ENCODE data around the gene TAP1. TPM values are rescaled to one million over a fixed set of nuclear protein-coding genes. Genes with fewer than 3 reads are reported as not detected.

TAP1 gene
- total and polyA plus RNA-seq, 7 experiments from 2014 or later = 92.1 to 500 (median 121) TPM

DNA sequence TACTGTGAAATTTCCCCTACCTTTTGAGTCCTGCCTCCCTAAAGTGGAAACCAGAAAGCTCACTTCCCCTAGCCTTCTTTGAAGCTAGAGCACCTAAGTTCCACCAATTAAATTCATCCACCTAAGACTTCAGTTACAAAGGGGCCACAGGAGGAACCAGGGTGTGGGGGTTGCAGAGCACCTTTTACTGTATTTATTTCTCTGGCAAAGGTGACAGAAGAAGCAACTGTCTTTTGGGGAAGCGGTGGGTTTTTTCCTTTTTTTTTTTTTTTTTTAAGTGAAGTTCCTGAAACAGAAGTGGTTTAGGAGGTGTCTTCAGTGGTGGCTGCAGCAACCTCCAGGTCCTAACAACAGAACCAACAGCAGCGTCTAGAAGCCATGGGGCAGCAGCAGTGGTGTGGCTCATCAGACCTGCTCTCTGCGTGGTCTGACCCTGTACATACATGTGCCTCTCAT is 13.5 kb upstream of the TAP1 start:
- ChIA-PET CTCF (interaction anchor here (1.0 to 10.1 kb wide), 12 partner anchors 10 to 453 kb away, joined by 3 to 177 read pairs (median 12); partner anchors contain the start of genes PSMB8, PSMB9, TAP1 and TAP2), POLR2A (interaction anchor here (0.6 to 7.5 kb wide), 12 partner anchors 8 to 143 kb away, joined by 3 to 99 read pairs (median 5); partner anchors contain the start of genes BRD2, PSMB8, PSMB9 and TAP1)
- Histone ChIP-seq H3K36me3 (ENCODE audit: control insufficient read depth in 2 of 3, insufficient read depth in 3 of 3, low read length in 3 of 3) (no peaks in the 10 kb centered on the region), H3K27me3 (ENCODE audit: control insufficient read depth in 2 of 2, insufficient read depth in 2 of 2, low read length in 2 of 2) (no peaks in the 10 kb centered on the region), H3K9me3 (ENCODE audit: control insufficient read depth in 2 of 3, low read length in 3 of 3) (no peaks in the 10 kb centered on the region), H3K4me3 (ENCODE audit: low read length) (peak overlapping the region; percentile 15), H3K27ac (ENCODE audit: low read depth, low read length) (peak overlapping the region; percentile 64), H3K4me1 (ENCODE audit: control insufficient read depth in 2 of 2, insufficient read depth in 2 of 2, low read length in 2 of 2) (peaks cover 4 to 20% of the 10 kb centered on the region in 2 donors)
- DNase-seq = peak in 6 of 9 donors; percentile 27 to 59 (median 30)
- Mint-ChIP-seq H3K4me3 (peak overlapping the region; percentile 46 to 83 (median 68)), H3K4me1 (peaks cover 20 to 36% (median 35%) of the 10 kb centered on the region in 7 donors), H3K27ac (peak overlapping the region; percentile 48 to 94 (median 83)), H3K27me3 (peaks cover 0 to 4% (median 0%) of the 10 kb centered on the region in 5 donors), H3K9me3 (peaks cover 0 to 5% (median 0%) of the 10 kb centered on the region in 11 donors), H3K36me3 (peaks cover 0 to 19% (median 0%) of the 10 kb centered on the region in 5 donors)
- ATAC-seq = peak; percentile 67
- intact Hi-C loops (cut with micrococcal nuclease) = loop anchor here in 1 of 2 donors (5.0 kb wide), 1 partner anchor 455 kb away; no protein-coding TSS in a partner anchor

DNA sequence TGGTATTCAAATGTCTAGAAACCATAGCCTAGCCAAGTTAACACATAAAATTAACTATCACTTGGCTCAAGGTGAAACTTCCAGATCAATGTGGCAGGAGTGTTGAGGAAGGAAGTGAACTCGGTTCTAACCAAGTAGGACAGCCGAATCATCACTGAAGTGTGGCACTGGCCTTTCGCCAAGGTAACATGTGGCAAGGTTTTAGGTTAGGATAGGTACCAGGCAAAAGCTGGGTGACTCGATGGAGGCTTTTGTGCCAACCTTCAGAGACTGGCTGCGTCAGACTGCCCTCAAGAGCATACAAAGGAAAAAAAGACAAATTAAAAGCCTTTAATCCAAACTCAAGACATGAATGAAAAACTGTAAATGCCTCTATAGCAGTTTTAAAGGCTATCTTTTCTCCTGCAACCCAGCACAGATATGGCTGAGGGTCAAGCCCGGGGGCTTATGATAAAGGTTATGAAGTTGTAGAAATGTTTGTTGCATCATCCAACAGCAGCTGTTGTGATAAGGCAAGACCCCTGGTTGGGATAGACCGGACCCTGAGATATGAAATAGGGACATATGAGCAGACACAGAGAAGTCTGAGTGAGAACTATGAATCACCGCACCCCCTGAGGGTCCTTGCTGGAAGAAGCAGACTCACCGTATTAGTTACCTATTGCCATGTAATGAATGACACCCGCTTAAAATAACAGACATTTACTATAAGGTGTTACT is 12.4 kb upstream of the TAP1 start:
- H3K27me3 Mint-ChIP-seq = no peaks in the 10 kb centered on the region

DNA sequence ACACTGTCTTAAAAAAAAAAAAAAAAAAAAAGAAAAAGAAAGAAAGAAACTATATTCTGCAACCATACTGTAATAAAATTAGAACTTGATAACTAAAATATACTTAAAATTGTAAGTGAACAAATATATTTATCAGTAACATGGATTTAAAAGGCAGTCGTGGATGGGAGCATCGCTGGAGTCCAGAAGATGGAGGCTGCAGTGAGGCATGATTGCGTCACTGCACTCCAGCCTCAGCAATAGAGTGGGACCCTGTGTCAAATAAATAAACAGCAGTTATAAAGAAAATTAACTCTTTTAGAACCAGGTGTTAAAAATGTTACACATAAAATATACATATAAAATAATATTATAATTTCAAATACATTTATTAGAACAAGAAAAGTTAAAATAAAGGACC is 9.2 kb upstream of the TAP1 start:
- ATAC-seq (no peak), DNase-seq (no peak)
- no peaks in the 10 kb centered on the region for H3K9me3 ChIP-seq (ENCODE audit: control insufficient read depth in 2 of 3, low read length in 3 of 3)
- no peak overlapping the region for H3K27ac ChIP-seq (ENCODE audit: low read depth, low read length)
- H3K27me3 Mint-ChIP-seq = no peaks in the 10 kb centered on the region
- intact Hi-C loops (cut with micrococcal nuclease) = no loop called here
- H3K27ac Mint-ChIP-seq = peak overlapping the region in 1 of 9 donors; percentile 13
- H3K4me3 Mint-ChIP-seq = no peak overlapping the region
- ChIA-PET CTCF (interaction anchor here (1.8 to 10.1 kb wide), 2 partner anchors 8 to 23 kb away, joined by 5 to 177 read pairs; partner anchors contain the start of gene TAP2), POLR2A (interaction anchor here (0.6 to 7.5 kb wide), 5 partner anchors 12 to 106 kb away, joined by 3 to 99 read pairs (median 3); partner anchors contain the start of genes PSMB8 and TAP2)
- no peaks in the 10 kb centered on the region for H3K27me3 ChIP-seq (ENCODE audit: control insufficient read depth in 2 of 2, insufficient read depth in 2 of 2, low read length in 2 of 2)
- H3K36me3 ChIP-seq (ENCODE audit: control insufficient read depth in 2 of 3, insufficient read depth in 3 of 3, low read length in 3 of 3) = peaks cover 11 to 36% (median 24%) of the 10 kb centered on the region in 3 experiments
- peaks cover 29 to 57% (median 52%) of the 10 kb centered on the region in 7 donors for H3K4me1 Mint-ChIP-seq
- peaks cover 9 to 36% (median 21%) of the 10 kb centered on the region in 5 donors for H3K36me3 Mint-ChIP-seq
- no peaks in the 10 kb centered on the region for H3K9me3 Mint-ChIP-seq
- no peak overlapping the region for H3K4me3 ChIP-seq (ENCODE audit: low read length)
- H3K4me1 ChIP-seq (ENCODE audit: control insufficient read depth in 2 of 2, insufficient read depth in 2 of 2, low read length in 2 of 2) = peaks cover 5 to 14% of the 10 kb centered on the region in 2 donors

More for the DNA sequence above, 12.4 kb upstream of the TAP1 start:
- peaks cover 0 to 2% (median 0%) of the 10 kb centered on the region in 11 donors for H3K9me3 Mint-ChIP-seq
- peaks cover 0 to 5% (median 0%) of the 10 kb centered on the region in 3 experiments for H3K36me3 ChIP-seq (ENCODE audit: control insufficient read depth in 2 of 3, insufficient read depth in 3 of 3, low read length in 3 of 3)
- peak overlapping the region; percentile 67 to 94 (median 78) for H3K27ac Mint-ChIP-seq
- ChIA-PET CTCF (interaction anchor here (10.1 kb wide), 1 partner anchor 26 kb away, joined by 177 read pairs; the partner anchor contains the start of gene TAP2), POLR2A (interaction anchor here (1.2 to 7.5 kb wide), 4 partner anchors 11 to 27 kb away, joined by 3 to 99 read pairs (median 76); partner anchors contain the start of genes PSMB8, PSMB9, TAP1 and TAP2)
- peaks cover 21 to 40% (median 36%) of the 10 kb centered on the region in 7 donors for H3K4me1 Mint-ChIP-seq
- H3K4me1 ChIP-seq (ENCODE audit: control insufficient read depth in 2 of 2, insufficient read depth in 2 of 2, low read length in 2 of 2) = peaks cover 4 to 20% of the 10 kb centered on the region in 2 donors
- H3K4me3 Mint-ChIP-seq = peak overlapping the region in 3 of 10 donors; percentile 20 to 45 (median 26)
- no peaks in the 10 kb centered on the region for H3K27me3 ChIP-seq (ENCODE audit: control insufficient read depth in 2 of 2, insufficient read depth in 2 of 2, low read length in 2 of 2)
- intact Hi-C loops (cut with micrococcal nuclease) = loop anchor here in 1 of 2 donors (5.0 kb wide), 1 partner anchor 454 kb away; no protein-coding TSS in a partner anchor
- DNase-seq = no peak
- ATAC-seq = no peak
- H3K9me3 ChIP-seq (ENCODE audit: control insufficient read depth in 2 of 3, low read length in 3 of 3) = no peaks in the 10 kb centered on the region
- H3K36me3 Mint-ChIP-seq = peaks cover 2 to 21% (median 2%) of the 10 kb centered on the region in 5 donors
- peak overlapping the region; percentile 64 for H3K27ac ChIP-seq (ENCODE audit: low read depth, low read length)
- H3K4me3 ChIP-seq (ENCODE audit: low read length) = no peak overlapping the region

DNA sequence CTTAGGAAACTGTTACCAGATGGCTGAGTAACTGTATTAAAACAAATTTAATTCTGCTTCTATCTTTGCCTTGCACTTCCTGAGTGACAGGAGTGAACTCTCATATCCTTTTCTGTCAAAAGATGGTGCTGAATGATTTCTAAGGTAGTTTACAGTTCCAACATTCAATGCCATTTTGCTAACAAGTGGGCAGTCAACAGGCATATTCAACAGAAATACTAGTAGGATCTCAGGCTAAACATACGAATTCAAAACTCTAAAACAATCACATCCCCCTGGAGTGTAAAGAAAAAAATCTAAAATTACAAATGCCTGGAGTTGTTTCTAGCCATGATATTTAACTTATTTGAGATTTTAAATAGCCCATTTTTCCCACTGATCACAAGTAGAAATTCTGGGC is 7.2 kb upstream of the TAP1 start:
- no peak overlapping the region for H3K4me3 Mint-ChIP-seq
- no peaks in the 10 kb centered on the region for H3K9me3 Mint-ChIP-seq
- H3K27ac Mint-ChIP-seq = peak overlapping the region; percentile 0 to 79 (median 30)
- CTCF ChIA-PET = no interaction called here
- H3K27ac ChIP-seq (ENCODE audit: low read depth, low read length) = peak overlapping the region; percentile 11
- H3K27me3 ChIP-seq (ENCODE audit: control insufficient read depth in 2 of 2, insufficient read depth in 2 of 2, low read length in 2 of 2) = no peaks in the 10 kb centered on the region
- DNase-seq = no peak
- peaks cover 26 to 54% (median 50%) of the 10 kb centered on the region in 7 donors for H3K4me1 Mint-ChIP-seq
- no peak overlapping the region for H3K4me3 ChIP-seq (ENCODE audit: low read length)
- no peaks in the 10 kb centered on the region for H3K9me3 ChIP-seq (ENCODE audit: control insufficient read depth in 2 of 3, low read length in 3 of 3)
- H3K36me3 Mint-ChIP-seq = peaks cover 16 to 52% (median 36%) of the 10 kb centered on the region in 5 donors
- POLR2A ChIA-PET = interaction anchor here (9.5 kb wide), 1 partner anchor 19 kb away, joined by 662 read pairs; the partner anchor contains the start of genes PSMB8 and TAP2
- intact Hi-C loops (cut with micrococcal nuclease) = no loop called here
- H3K4me1 ChIP-seq (ENCODE audit: control insufficient read depth in 2 of 2, insufficient read depth in 2 of 2, low read length in 2 of 2) = peaks cover 7 to 21% of the 10 kb centered on the region in 2 donors
- no peak for ATAC-seq
- H3K27me3 Mint-ChIP-seq = no peaks in the 10 kb centered on the region
- peaks cover 23 to 47% (median 33%) of the 10 kb centered on the region in 3 experiments for H3K36me3 ChIP-seq (ENCODE audit: control insufficient read depth in 2 of 3, insufficient read depth in 3 of 3, low read length in 3 of 3)

DNA sequence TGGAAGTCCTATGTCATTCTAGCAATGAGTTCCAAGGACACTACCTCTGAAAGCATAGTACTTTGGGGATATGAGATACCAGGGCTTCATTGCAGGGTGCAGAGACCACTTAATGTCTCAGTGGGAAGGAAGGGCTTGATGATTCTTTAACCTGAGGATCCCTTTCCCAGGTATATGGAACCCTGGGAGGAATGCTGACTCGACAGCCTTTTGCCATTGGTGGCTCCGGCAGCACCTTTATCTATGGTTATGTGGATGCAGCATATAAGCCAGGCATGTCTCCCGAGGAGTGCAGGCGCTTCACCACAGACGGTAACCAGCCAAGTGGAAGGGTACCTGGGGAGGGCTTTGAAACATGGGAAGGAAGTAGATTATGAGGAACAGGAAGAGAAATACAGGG is 4.7 kb upstream of the TAP1 start:
- H3K4me3 Mint-ChIP-seq = peak overlapping the region in 5 of 10 donors; percentile 18 to 53 (median 27)
- Histone ChIP-seq H3K27ac (ENCODE audit: low read depth, low read length) (peak overlapping the region; percentile 27), H3K4me3 (ENCODE audit: low read length) (no peak overlapping the region), H3K4me1 (ENCODE audit: control insufficient read depth in 2 of 2, insufficient read depth in 2 of 2, low read length in 2 of 2) (peaks cover 15 to 28% of the 10 kb centered on the region in 2 donors), H3K36me3 (ENCODE audit: control insufficient read depth in 2 of 3, insufficient read depth in 3 of 3, low read length in 3 of 3) (peaks cover 23 to 59% (median 33%) of the 10 kb centered on the region in 3 experiments), H3K9me3 (ENCODE audit: control insufficient read depth in 2 of 3, low read length in 3 of 3) (no peaks in the 10 kb centered on the region), H3K27me3 (ENCODE audit: control insufficient read depth in 2 of 2, insufficient read depth in 2 of 2, low read length in 2 of 2) (no peaks in the 10 kb centered on the region)
- no peak for DNase-seq
- no peak for ATAC-seq
- ChIA-PET POLR2A (interaction anchor here (1.4 to 9.5 kb wide), 4 partner anchors 10 to 114 kb away, joined by 4 to 662 read pairs (median 59); partner anchors contain the start of genes PSMB8 and TAP2), CTCF (interaction anchor here (0.6 to 7.5 kb wide), 3 partner anchors 10 to 35 kb away, joined by 5 to 241 read pairs (median 16); partner anchors contain the start of genes PSMB8 and TAP2)
- H3K27ac Mint-ChIP-seq = peak overlapping the region in 7 of 9 donors; percentile 50 to 88 (median 82)
- H3K27me3 Mint-ChIP-seq = no peaks in the 10 kb centered on the region
- intact Hi-C loops (cut with micrococcal nuclease) = loop anchor here (10.0 kb wide), 2 partner anchors 557 to 1023 kb away; partner anchors contain the start of genes CUTA (in 1 of the 2) and PHF1 (in 1 of the 2)
- peaks cover 33 to 59% (median 53%) of the 10 kb centered on the region in 7 donors for H3K4me1 Mint-ChIP-seq
- peaks cover 16 to 58% (median 40%) of the 10 kb centered on the region in 5 donors for H3K36me3 Mint-ChIP-seq
- H3K9me3 Mint-ChIP-seq = peaks cover 0 to 2% (median 0%) of the 10 kb centered on the region in 11 donors

All from naive thymus-derived CD4-positive, alpha-beta T cell (primary cell).